AG04450 (cell line): ENCODE data around the gene SCAND1. TPM values are rescaled to one million over a fixed set of nuclear protein-coding genes. Genes with fewer than 3 reads are reported as not detected.

Experiments used
- CTCF ChIA-PET: fragments of 300-600, 350-600 bp; formaldehyde crosslinking; extraction: SDS; loops from one replicate; lab custom pipeline; 2022; ENCODE audit warnings: antibody characterized with exemption, inconsistent platforms; lab: Charles Lee
- POLR2A ChIA-PET: fragments of 350-600 bp; formaldehyde crosslinking; extraction: SDS; loops from one replicate; lab custom pipeline; 2021; ENCODE audit warnings: antibody characterized with exemption, inconsistent platforms; lab: Yijun Ruan, JAX
- DNase-seq: peaks from one replicate; pipeline ENCODE4 v3.0.0-alpha.2; 2011; ENCODE audit warnings: low read depth, low spot score
- H3K27ac ChIP-seq: one replicate; pipeline ENCODE4 v1.5.1; 2012; ENCODE audit warnings: low read depth, low read length, control low read depth
- H3K27me3 ChIP-seq: one replicate; pipeline ENCODE4 v1.6.0; 2012; ENCODE audit warnings: low read length; ENCODE audit not compliant: control insufficient read depth, insufficient read depth
- H3K4me3 ChIP-seq: 2 replicates; pipeline ENCODE4 v1.5.1; 2011; ENCODE audit warnings: mild to moderate bottlenecking, low read depth, low read length, control low read depth
- H3K9me3 ChIP-seq: 2 replicates; pipeline ENCODE4 v1.5.1; 2012; ENCODE audit warnings: low read length; ENCODE audit not compliant: control insufficient read depth, insufficient read depth
- CTCF ChIP-seq: IDR thresholded peaks from 2 replicates; pipeline ENCODE4 v1.5.1; 2011; ENCODE audit warnings: low read depth, low read length, control low read depth, inconsistent platforms
- polyA plus RNA-seq: library from polyadenylated mRNA; depleted of rRNA; stranded (reverse); fragments of >200 nt; gene quantifications from 2 replicates; pipeline ENCODE4 v1.2.3, GENCODE V29; 2011

Gene SCAND1
- polyA plus RNA-seq, 1 experiment, result 7.4 TPM

GRCh38 chr20:35910254-35910653, 44.0 kb downstream of the SCAND1 start:
- POLR2A ChIA-PET, result interaction anchor here (0.6 kb wide), 1 partner anchor 178 kb away, joined by 3 read pairs; no protein-coding TSS in a partner anchor
- Histone ChIP-seq H3K4me3 (no peak overlapping the region), H3K27me3 (no peaks in the 10 kb centered on the region), H3K9me3 (no peaks in the 10 kb centered on the region), H3K27ac (no peak overlapping the region)
- TF ChIP-seq CTCF, result no peak
- no peak for DNase-seq
- CTCF ChIA-PET, result no interaction called here

- no peaks in the 10 kb centered on the region for H3K9me3 ChIP-seq
- H3K4me3 ChIP-seq, result no peak overlapping the region
- no peak for TF ChIP-seq CTCF
- no peak for DNase-seq
- ChIA-PET CTCF (no interaction called here), POLR2A (no interaction called here)
- H3K27ac ChIP-seq, result no peak overlapping the region
- H3K27me3 ChIP-seq, result no peaks in the 10 kb centered on the region
These were observed 44.5 kb downstream of the SCAND1 start for GRCh38 chr20:35909796-35910195.

- ChIA-PET CTCF (interaction anchor here (0.6 kb wide), 1 partner anchor 46 kb away, joined by 3 read pairs; the partner anchor contains the start of gene SCAND1), POLR2A (no interaction called here)
- no peak overlapping the region for H3K27ac ChIP-seq
These were observed 45.1 kb downstream of the SCAND1 start for GRCh38 chr20:35909176-35909575.

GRCh38 chr20:35908007-35908406, 46.3 kb downstream of the SCAND1 start:
- ChIA-PET POLR2A (no interaction called here), CTCF (no interaction called here)
- H3K9me3 ChIP-seq, result no peaks in the 10 kb centered on the region
- no peak overlapping the region for H3K27ac ChIP-seq
- no peak for TF ChIP-seq CTCF
- DNase-seq, result no peak
- no peak overlapping the region for H3K4me3 ChIP-seq
- no peaks in the 10 kb centered on the region for H3K27me3 ChIP-seq

More at GRCh38 chr20:35909176-35909575, 45.1 kb downstream of the SCAND1 start:
- TF ChIP-seq CTCF, result no peak
- no peak for DNase-seq
- Histone ChIP-seq H3K4me3 (no peak overlapping the region), H3K9me3 (no peaks in the 10 kb centered on the region), H3K27me3 (no peaks in the 10 kb centered on the region)

- no peak for TF ChIP-seq CTCF
- ChIA-PET CTCF (no interaction called here), POLR2A (no interaction called here)
- Histone ChIP-seq H3K27me3 (no peaks in the 10 kb centered on the region), H3K27ac (no peak overlapping the region), H3K4me3 (no peak overlapping the region), H3K9me3 (no peaks in the 10 kb centered on the region)
- DNase-seq, result no peak
These were observed 47.1 kb downstream of the SCAND1 start for GRCh38 chr20:35907017-35907701.
